Measurements from ENCODE around the gene GLI1. TPM values are rescaled to one million over a fixed set of nuclear protein-coding genes. Genes with fewer than 3 reads are reported as not detected.

The GLI1 gene
- total and polyA plus RNA-seq, 4 donors, result 0.74 to 5.7 (median 2.1) TPM

DNA sequence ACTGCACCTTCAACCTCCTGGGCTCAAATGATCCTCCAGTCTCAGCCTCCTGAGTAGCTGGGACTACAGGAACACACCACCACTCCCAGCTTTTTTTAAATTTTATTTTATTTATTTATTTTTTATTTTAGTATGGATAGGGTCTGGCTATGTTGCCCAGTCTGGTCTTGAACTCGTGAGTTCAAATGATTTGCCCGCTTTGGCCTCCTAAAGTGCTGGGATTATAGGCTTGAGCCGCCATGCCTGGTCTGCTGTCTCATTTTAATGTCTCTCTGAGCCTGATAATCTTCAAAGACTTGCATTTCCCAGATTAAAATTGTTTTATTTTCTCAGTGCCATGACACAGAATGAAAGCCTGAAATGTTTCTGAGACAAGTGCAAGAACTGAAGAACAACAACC is 26.2 kb upstream of the GLI1 start:
- ATAC-seq (ENCODE audit: insufficient read depth, low FRiP score) (no peak), DNase-seq (no peak)
- no peak overlapping the region for H3K27ac ChIP-seq (ENCODE audit: low read depth in 1 of 2, low read length in 1 of 2)
- TF ChIP-seq, protein P1, sequence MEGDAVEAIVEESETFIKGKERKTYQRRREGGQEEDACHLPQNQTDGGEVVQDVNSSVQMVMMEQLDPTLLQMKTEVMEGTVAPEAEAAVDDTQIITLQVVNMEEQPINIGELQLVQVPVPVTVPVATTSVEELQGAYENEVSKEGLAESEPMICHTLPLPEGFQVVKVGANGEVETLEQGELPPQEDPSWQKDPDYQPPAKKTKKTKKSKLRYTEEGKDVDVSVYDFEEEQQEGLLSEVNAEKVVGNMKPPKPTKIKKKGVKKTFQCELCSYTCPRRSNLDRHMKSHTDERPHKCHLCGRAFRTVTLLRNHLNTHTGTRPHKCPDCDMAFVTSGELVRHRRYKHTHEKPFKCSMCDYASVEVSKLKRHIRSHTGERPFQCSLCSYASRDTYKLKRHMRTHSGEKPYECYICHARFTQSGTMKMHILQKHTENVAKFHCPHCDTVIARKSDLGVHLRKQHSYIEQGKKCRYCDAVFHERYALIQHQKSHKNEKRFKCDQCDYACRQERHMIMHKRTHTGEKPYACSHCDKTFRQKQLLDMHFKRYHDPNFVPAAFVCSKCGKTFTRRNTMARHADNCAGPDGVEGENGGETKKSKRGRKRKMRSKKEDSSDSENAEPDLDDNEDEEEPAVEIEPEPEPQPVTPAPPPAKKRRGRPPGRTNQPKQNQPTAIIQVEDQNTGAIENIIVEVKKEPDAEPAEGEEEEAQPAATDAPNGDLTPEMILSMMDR (IDR thresholded peaks at IDR 0.05; ENCODE audit: control extremely low read depth, extremely low read depth), result no peak
- no peak overlapping the region for H3K9ac ChIP-seq (ENCODE audit: insufficient read depth in 1 of 2, low read length in 2 of 2)
- H3K9me3 ChIP-seq (ENCODE audit: control insufficient read depth in 4 of 4, insufficient read depth in 3 of 4, low read length in 3 of 4), result no peaks in the 10 kb centered on the region
- H3K36me3 ChIP-seq (ENCODE audit: control insufficient read depth in 4 of 4, insufficient read depth in 4 of 4, low read length in 4 of 4), result no peaks in the 10 kb centered on the region
- no peaks in the 10 kb centered on the region for H3K27me3 ChIP-seq (ENCODE audit: control insufficient read depth in 3 of 3, insufficient read depth in 3 of 3, low read length in 2 of 3)
- WGBS, 2 donors, result 79 to 96% methylated on average over 3 of the region's 3 CpGs
- no peak overlapping the region for H3K4me3 ChIP-seq
- H3K4me1 ChIP-seq (ENCODE audit: control insufficient read depth in 5 of 5, insufficient read depth in 5 of 5, low read length in 5 of 5), result peaks cover 2 to 17% (median 6%) of the 10 kb centered on the region in 5 donors

DNA sequence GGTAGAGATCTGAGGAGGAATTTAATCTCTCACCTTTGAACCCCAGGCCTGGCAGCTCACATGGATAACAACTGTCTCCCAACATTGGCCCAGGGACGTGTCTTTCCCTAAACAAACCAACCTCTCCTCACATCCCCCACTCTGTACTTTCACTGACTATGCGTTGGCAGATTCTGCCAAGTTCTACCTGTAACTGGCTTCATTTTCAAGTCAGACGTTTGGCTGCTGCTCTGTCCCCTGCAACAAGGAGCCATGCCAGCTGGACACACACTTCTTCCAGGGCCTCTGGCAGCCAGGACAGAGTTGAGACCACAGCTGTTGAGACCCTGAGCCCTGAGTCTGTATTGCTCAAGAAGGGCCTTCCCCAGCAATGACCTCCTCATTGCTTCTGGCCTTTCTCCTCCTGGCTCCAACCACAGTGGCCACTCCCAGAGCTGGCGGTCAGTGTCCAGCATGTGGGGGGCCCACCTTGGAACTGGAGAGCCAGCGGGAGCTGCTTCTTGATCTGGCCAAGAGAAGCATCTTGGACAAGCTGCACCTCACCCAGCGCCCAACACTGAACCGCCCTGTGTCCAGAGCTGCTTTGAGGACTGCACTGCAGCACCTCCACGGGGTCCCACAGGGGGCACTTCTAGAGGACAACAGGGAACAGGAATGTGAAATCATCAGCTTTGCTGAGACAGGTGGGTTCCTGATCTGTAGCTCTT is 24.9 kb upstream of the GLI1 start, which contains the start of gene INHBC:
Gene INHBC (plus strand): TSS at position 268 of the 707 bp plus-strand sequence. CDS start 103 bp downstream, at position 371.
- H3K36me3 ChIP-seq (ENCODE audit: control insufficient read depth in 4 of 4, insufficient read depth in 4 of 4, low read length in 4 of 4), result no peaks in the 10 kb centered on the region
- ATAC-seq (ENCODE audit: insufficient read depth, low FRiP score) (no peak), DNase-seq (peak in 1 of 3 donors; percentile 21)
- no peak within 1 kb of the TSS for H3K9ac ChIP-seq (ENCODE audit: insufficient read depth in 1 of 2, low read length in 2 of 2)
- no peaks in the 10 kb centered on the region for H3K27me3 ChIP-seq (ENCODE audit: control insufficient read depth in 3 of 3, insufficient read depth in 3 of 3, low read length in 2 of 3)
- WGBS, 2 donors, result 73 to 76% methylated on average over 8 of the region's 8 CpGs
- TF ChIP-seq, protein P1 (IDR thresholded peaks at IDR 0.05; ENCODE audit: control extremely low read depth, extremely low read depth), result no peak
- peaks cover 0 to 12% (median 2%) of the 10 kb centered on the region in 5 donors for H3K4me1 ChIP-seq (ENCODE audit: control insufficient read depth in 5 of 5, insufficient read depth in 5 of 5, low read length in 5 of 5)
- no peaks in the 10 kb centered on the region for H3K9me3 ChIP-seq (ENCODE audit: control insufficient read depth in 4 of 4, insufficient read depth in 3 of 4, low read length in 3 of 4)
- no peak within 1 kb of the TSS for H3K27ac ChIP-seq (ENCODE audit: low read depth in 1 of 2, low read length in 1 of 2)
- no peak within 1 kb of the TSS for H3K4me3 ChIP-seq

DNA sequence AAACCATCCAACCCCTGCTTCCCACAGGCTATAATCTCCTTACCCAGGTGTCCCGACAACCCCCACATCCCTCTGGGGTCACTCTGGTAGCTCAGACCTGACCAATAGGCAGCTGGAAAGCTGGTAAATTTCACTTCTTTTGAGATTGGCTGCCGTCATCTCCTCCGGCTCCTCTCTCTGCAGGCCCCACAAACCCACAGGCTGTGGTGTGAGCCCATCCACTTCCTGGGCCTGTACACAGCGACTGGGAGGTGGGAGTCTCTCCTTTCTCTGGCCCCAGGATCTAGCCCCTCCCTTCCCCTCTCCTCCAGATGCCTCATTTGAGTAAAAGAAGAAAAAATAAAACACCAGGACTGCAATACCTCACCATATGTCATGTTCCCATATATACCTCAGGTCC is 24.3 kb upstream of the GLI1 start:
- ATAC-seq (ENCODE audit: insufficient read depth, low FRiP score) (no peak), DNase-seq (no peak)
- Histone ChIP-seq H3K9me3 (ENCODE audit: control insufficient read depth in 4 of 4, insufficient read depth in 3 of 4, low read length in 3 of 4) (no peaks in the 10 kb centered on the region), H3K27me3 (ENCODE audit: control insufficient read depth in 3 of 3, insufficient read depth in 3 of 3, low read length in 2 of 3) (no peaks in the 10 kb centered on the region), H3K36me3 (ENCODE audit: control insufficient read depth in 4 of 4, insufficient read depth in 4 of 4, low read length in 4 of 4) (no peaks in the 10 kb centered on the region), H3K27ac (ENCODE audit: low read depth in 1 of 2, low read length in 1 of 2) (no peak overlapping the region), H3K4me1 (ENCODE audit: control insufficient read depth in 5 of 5, insufficient read depth in 5 of 5, low read length in 5 of 5) (peaks cover 0 to 11% (median 2%) of the 10 kb centered on the region in 5 donors), H3K9ac (ENCODE audit: insufficient read depth in 1 of 2, low read length in 2 of 2) (no peak overlapping the region), H3K4me3 (no peak overlapping the region)
- 28 to 47% methylated on average over 4 of the region's 4 CpGs for WGBS, 2 donors
- TF ChIP-seq, protein P1 (IDR thresholded peaks at IDR 0.05; ENCODE audit: control extremely low read depth, extremely low read depth), result no peak
